Activated naive CD4-positive, alpha-beta T cell treated with anti-CD3 and anti-CD28 coated beads, Interleukin-2, amount 50 U/mL, for 16 hours (primary cell): ENCODE measurements around the gene FSD1.
"Not testable (repeated sequence)": the region's sequence is repeated elsewhere in the genome, so short reads cannot be mapped to it uniquely, and the experiment has no call there.

Experiments used
- DNase-seq: peaks from one replicate; pipeline ENCODE4 v3.0.0-alpha.2; 2020

FSD1 gene

DNA sequence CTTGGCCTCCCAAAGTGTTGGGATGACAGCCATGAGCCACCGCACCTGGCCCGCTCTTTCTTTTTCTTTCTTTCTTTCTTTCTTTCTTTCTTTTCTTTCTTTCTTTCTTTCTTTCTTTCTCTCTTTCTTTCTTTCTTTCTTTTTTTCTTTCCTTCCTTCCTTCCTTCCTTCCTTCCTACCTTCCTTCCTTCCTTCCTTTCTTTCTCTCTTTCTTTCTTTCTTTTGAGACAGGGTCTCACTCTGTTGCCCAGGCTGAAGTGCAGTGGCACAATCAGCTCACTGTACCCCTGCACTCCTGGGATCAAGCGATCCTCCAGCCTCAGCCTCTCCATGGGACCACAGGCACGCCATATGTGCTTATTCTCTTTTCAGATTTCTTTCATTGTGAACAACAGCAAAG lies 18.3 kb upstream of the FSD1 start:
- DNase-seq = not testable (repeated sequence)

DNA sequence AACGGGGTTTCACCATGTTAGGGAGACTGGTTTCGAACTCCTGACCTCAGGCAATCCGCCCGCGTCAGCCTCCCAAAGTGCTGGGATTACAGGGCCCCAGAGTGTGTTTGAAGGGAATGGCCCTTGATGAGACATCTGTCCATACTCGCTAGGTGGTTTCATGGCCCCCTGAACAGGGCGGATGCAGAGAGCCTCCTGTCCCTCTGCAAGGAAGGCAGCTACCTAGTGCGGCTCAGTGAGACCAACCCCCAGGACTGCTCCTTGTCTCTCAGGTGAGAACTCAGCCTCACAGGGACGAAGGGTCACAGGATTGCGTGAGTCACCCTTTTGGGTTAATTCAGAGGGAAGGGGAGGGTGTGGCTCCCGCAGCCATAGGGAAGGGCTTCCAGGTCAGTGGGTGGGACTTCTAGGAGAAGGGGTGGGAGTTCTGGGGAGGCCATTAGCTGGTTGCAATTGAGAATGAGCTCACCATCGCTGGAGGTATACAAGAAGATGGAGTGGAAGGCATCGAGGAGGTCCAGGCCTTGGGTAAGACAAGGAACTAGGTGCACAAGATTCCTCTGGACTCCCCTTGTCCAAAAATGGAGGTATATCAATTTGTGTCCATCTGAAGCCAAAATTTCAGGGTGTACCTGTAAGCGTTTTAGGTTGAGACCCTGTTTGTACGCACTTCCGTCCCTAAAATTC lies 16.2 kb upstream of the FSD1 start:
- no peak for DNase-seq

GRCh38 chr19:4291184-4291732 lies 13.1 kb upstream of the FSD1 start:
- no peak for DNase-seq

DNA sequence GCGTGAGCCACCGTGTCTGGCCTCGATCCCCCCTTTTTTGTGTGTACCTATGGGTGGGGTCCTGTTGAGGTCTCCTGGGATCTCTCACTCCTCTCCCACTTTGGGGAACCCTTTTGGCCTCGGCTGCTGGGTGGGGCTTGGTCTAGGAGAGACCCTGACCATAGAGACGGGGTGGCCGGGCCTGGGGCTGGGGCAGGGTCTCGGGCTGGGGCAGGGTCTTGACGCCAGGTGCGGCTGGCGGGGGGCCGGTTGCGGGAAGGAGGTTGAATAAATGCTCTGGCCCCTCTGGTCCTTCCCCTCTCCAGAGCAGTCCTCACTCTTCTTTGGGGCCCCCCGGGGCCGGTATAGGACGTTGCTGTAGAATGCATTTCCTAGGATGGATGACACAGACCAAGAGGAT lies 11.9 kb upstream of the FSD1 start:
- no peak for DNase-seq

DNA sequence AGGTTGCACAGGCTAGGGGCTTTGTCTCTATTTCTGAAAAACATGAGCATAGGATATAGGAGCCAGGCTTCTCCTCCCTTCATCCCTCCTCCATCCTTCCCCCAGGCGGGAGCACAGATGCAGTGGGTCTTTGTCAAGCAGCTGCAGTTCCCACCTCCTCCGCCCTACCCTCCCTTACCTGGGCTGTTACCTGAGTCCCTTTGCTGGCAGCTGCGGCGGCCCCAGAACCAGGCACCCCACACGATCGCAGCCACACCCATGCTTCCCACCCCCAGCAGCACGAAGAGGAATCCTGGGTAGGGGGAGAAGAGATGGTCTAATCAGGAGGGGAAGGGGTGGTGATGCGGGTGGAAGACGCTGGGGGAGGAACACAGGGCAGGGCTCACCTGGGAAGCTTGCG lies 10.0 kb upstream of the FSD1 start:
- DNase-seq = no peak

DNA sequence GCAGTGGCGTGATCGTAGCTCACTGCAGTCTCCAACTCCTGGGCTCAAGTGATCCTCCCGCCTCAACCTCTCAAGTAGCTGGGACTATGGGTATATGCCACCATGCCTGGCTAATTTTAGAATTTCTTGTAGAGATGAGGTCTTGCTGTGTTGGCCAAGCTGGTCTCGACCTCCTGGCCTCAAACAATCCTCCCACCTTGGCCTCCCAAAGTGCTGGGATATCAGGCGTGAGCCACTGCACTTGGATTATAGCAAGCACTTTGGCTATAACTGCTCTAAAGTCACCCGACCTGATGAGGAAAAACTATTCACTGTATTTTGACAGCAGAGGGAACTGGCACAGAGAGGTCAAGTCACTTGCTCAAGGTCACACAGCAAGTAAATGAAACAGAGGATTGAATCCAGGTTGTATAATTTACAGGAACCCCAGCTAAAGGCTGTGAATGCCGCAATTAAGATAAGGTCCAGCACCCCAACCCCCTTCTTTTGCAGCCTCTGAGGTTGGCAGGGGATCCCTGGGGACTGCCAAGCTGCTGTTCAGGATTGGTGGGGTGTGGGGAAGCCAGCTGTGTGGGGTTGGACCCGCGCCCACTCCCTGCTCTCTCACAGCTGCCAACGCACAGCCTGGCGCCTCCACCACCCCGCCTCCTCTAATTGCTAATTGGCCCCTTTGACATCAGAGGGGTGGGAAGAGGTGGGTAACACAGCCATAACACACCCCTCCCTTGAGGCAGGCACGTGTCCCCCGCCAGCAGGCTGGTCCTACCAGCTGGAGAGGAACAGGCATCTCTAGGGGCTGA lies 8.2 kb upstream of the FSD1 start:
- DNase-seq = no peak

DNA sequence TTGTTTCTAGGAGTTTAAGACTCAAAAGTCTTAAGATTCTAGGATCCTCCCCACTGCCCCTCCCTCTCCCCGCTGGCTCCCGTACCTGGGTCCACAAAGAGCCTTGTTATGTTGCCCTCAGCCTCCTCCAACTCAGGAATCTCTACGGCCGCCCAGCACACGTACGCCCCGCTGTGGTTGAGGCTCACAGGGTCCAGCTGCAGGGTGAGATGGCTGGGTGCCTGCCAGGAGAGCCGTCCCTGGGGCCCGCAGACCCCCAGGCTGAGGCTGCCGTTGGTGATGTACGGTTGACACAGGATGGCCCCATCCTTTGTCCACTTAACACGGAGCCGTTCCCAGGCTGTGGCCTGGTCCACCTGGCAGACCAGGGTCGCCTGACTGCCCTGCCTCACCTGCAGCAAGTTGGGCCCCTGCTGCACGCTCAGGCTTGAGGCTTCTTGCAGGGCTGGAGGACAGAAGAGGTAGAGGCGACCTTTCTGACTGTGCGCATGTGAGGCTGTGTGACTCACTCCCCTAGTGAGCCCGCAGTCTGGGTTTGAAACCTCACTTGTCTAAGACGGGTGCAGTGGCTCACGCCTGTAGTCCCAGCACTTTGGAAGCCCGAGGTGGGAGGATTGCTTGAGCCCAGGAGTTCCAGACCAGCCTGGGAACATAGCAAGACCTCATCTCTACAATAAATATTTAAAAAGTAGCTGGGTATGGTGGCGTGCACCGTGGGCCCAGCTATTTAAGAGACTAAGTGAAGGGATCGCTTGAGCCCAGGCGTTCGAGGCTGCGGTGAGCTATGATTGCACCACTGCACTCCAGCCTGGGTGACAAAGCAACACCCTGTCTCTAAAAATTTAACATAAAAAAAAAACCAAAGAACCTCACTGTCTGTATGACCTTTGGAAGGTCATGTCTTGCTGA lies 6.2 kb upstream of the FSD1 start:
- no peak for DNase-seq

- DNase-seq = no peak
Observed at GRCh38 chr19:4298810-4299550, 5.4 kb upstream of the FSD1 start.

- no peak for DNase-seq
Observed at GRCh38 chr19:4300589-4300988, 3.8 kb upstream of the FSD1 start.

- DNase-seq = no peak
Observed at GRCh38 chr19:4301590-4302242, 2.7 kb upstream of the FSD1 start.

- no peak for DNase-seq
Observed at GRCh38 chr19:4302243-4302640, 2.2 kb upstream of the FSD1 start, which contains the start of gene TMIGD2. Gene TMIGD2 (minus strand): TSS chr19:4302389. CDS start chr19:4302385, 4 bp downstream.

DNA sequence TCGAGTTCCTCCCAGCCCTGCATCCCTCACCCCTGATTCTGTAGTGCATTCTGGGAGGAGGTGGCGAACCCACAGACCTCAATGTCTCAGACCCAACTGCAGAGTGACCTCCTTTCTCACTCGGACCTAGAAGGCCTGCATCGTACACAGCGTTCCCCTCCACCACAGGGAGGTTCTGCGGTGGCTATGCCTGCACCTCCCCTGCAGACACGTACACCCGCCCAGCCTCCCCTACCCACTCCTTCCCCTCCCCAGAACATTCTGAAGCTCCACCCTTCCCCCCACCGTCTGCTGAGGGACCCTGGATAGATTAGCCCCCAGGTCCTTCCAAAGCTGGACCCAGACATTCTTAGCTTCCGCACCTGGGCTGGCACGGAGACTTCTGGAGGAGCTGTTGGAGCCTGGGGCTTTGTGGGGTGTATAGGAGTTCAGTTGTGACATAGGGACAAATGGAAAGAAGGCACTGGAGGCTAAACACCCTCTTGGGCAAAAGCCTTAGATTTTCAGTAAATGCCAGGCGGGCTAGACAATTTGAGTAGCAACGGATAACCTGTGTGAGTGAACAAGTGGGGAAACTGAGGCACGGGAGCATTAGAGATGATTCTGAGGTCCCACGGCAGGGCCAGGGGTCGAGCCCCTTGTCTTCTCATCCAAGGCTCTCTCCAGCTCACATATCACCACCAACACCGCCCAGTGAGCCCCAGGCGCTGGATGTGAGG lies 420 bp upstream of the FSD1 start:
- no peak for DNase-seq

DNA sequence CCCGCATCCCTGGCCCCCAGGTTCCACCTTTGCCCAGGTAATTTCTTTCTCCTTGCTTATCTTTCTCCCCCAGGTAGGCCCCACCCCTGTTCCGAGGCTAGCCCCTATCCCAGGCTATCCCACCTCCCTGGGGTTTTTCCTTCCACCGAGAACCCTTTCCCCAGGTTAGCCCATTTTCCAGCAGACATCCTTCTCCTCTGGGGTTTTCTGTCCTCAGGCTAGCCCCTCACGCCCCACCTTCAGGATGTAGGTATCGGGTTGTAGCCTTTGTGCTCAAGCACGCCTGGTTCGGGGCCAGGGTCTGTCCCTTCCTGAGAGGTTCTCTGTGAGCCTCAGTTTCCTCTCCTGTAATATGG lies 837 bp downstream of the FSD1 start:
- DNase-seq = no peak

GRCh38 chr19:4305659-4306058 lies 1.3 kb downstream of the FSD1 start:
- DNase-seq = no peak

GRCh38 chr19:4310247-4311121 lies 6.1 kb downstream of the FSD1 start:
- no peak for DNase-seq

- no peak for DNase-seq
Observed at GRCh38 chr19:4313847-4314490, 9.6 kb downstream of the FSD1 start.

GRCh38 chr19:4316956-4317355 lies 12.6 kb downstream of the FSD1 start:
- DNase-seq = no peak

GRCh38 chr19:4318460-4318859 lies 14.1 kb downstream of the FSD1 start:
- no peak for DNase-seq

- DNase-seq = no peak
Observed at GRCh38 chr19:4319067-4319718, 14.8 kb downstream of the FSD1 start.
